HG03025 (cell line): ENCODE data around the gene IMPDH1.

Source experiments
- ATAC-seq: cut with Tn5 transposase; IDR thresholded peaks from one replicate; pipeline ENCODE4 v1.9.1; 2021; ENCODE audit warnings: mild to moderate bottlenecking, moderate library complexity; ENCODE audit not compliant: unreplicated experiment, low FRiP score

Gene IMPDH1

GRCh38 chr7:128435327-128435686 lies 25.5 kb upstream of the IMPDH1 start:
- no peak for ATAC-seq

GRCh38 chr7:128434413-128435326 lies 24.9 kb upstream of the IMPDH1 start:
- ATAC-seq: no peak

DNA sequence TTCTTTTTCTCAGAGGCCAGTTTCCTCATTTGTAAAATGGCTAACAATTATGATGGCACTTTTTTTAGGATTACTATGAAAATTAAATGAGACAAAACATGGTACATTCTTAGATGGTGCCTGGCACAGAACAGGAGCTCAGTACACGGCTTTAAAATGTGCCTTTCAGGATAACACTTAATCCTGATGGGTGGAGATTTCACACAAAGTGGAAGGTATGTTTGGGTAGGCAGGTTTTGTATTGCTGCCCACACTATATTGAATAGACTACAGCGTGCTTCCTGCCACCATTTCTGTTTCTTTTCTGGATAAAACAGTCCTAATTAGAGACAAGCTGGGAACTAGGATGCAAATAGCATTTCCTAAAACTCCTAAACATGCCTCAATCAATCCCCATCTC lies 22.0 kb upstream of the IMPDH1 start:
- no peak for ATAC-seq

GRCh38 chr7:128431221-128431620 lies 21.4 kb upstream of the IMPDH1 start:
- no peak for ATAC-seq

DNA sequence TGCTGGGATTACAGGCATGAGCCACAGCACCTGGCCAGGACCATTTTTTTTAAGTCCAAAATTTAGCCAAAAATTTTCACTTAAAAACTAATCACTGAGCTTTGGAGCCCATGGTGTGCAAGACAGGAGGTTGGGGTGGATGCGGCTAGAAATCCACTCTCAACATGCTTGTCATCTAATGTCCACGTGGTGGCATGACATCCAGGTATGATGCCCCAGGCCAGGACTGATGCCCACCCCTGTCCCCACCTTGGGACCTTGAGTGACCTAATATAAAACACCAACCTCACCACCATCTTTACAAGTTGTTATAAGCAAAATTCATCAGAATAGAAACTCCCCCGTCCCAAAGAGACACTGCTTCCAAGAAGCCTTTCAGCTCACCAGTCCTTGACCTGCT lies 20.4 kb upstream of the IMPDH1 start:
- ATAC-seq: no peak

GRCh38 chr7:128427289-128427891 lies 17.6 kb upstream of the IMPDH1 start:
- no peak for ATAC-seq

- no peak for ATAC-seq
Measured at GRCh38 chr7:128425850-128426249, 16.1 kb upstream of the IMPDH1 start.

DNA sequence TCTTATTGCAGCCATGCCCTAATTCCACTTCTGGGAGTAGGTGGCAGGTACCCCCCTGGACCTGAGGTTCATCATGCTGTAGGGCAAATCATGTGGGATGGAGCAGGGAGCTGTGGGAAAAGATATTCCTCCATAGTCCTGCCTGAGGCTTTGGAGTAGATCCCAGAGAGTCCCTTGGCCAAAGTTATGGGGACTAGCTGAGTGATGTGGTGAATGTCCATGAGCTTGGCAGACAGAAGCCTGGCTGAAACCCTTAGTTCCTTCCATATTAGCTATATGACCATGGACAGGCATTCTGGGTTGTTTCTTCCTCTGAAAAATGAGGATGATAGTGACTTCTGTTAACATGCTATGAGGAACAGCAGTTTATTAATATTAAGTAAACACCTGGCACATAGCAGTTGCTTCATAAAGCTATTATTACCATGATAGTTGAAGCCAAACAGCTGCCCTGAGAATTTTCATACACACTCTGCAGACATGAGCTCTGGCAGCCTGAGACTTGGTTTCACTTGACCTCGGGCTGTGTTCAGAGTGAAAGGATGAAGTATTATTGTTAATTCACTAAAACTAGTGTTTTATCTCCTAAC lies 15.0 kb upstream of the IMPDH1 start:
- no peak for ATAC-seq

DNA sequence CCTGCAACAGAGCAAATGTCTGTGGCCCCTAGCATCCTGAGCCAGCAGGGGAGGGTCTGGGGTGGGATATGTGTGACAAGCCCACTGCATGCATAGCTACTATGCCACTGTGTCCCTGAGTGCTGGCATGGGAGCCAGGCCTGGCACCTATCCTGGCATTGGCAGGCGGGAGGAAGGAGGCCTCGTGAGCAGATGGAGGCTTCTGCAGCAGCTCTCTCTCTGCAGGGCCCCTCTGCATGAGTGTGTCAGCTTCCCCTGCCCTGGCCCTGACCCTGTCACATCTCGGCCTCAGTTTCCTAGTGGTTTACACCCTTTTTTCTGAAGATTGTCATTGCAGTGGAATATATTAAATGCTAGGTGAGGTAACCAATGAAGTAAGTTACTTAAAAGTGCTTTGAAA lies 13.1 kb upstream of the IMPDH1 start:
- ATAC-seq: no peak

GRCh38 chr7:128422037-128422436 lies 12.3 kb upstream of the IMPDH1 start:
- ATAC-seq: no peak

DNA sequence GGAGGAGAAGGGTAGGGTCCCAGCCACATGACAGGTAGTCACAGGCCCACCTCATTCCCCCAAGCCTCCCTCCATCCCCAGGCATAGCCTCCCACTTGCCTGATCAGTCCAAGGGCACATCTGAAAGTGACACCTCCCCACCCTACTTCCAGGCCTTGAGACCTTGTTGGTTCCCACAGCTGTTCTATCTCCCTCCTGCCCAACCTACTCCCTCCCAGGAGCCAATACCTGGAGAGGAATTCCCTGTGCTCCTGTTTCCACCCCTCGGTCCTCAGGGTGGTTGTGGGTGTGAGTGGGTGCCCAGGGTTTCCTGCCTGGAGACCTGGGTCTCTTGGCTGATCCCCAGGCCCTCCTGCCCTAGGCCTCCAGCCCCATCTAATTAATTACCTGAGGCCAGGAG lies 11.6 kb upstream of the IMPDH1 start:
- no peak for ATAC-seq

GRCh38 chr7:128420773-128421172 lies 11.0 kb upstream of the IMPDH1 start:
- ATAC-seq: no peak

DNA sequence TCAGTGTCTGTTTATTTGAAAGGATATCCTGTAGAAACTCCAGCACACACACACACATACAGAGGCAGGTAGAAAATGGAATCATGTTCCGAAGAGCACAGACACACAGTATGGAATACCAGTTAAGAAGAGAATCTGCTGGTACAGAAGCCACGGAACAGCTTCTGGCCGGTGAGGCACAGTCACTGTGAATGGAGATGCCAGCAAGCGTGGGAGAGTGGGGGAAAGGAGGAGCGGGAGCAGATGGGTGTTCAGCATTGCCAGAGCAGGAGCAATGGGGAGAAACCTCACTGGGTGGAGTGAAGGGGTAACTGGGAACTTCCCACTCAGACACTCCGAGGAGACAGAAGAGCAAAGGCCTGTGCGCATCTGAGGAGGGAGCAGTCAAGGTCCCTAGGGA lies 9.5 kb upstream of the IMPDH1 start:
- no peak for ATAC-seq

DNA sequence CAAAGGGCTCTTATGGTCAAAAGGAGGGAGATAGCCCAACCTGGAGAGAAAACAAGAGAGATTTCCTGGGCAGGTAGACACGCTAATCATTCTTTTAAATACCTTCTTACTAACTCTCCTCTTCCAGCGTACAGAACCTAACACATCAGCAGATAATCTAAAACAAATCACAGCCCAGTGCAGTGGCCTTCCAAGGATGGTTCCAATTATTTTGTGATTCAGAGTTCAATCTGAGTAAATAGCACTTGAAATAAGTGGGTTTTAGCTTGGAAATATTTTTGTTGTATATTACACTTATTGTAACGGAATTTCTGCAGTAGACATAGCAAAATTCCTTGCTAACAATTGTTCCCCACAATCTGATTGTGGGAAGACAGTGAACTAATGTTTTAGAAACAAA lies 7.3 kb upstream of the IMPDH1 start:
- ATAC-seq: no peak

DNA sequence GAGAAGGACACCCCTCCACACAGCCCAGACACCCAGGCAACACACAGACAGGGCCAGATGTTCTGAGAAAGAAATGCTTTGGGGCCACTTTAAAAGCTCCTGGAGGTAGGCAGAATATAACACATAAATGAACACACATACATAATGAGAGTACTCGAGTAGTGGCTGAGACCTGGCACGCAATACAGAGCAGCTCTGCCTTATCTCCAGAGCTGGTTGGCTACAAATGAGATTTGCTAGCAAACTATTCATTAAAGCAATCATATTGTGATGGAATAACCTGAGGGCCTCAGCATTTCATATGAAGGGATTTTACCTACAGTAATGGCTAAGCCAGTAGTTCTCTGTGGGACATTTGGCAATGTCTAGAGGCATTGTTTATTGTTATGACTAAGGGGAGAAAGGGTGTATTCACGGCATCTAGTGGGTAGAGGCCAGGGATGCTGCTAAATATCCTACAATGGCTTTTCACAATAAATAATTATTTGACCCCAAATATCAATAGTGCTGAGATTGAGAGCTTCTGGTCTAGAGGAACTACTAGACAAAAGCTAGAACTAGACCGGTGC lies 5.5 kb upstream of the IMPDH1 start:
- ATAC-seq: no peak

DNA sequence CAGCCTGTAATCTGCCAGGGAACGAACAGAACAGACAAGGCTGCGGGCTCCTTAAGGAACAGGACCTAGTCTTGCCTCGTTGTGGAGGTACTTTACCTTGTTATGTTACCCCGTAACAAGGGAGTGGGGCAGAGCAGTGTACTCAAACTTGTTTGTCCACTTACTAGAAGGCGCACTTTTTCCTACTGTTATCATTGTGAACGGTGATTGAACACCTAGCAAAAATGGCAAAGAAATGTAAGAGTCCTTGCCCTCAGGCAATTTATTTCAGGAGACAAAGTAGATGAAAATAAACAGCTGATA lies 620 bp upstream of the IMPDH1 start:
- ATAC-seq: no peak

DNA sequence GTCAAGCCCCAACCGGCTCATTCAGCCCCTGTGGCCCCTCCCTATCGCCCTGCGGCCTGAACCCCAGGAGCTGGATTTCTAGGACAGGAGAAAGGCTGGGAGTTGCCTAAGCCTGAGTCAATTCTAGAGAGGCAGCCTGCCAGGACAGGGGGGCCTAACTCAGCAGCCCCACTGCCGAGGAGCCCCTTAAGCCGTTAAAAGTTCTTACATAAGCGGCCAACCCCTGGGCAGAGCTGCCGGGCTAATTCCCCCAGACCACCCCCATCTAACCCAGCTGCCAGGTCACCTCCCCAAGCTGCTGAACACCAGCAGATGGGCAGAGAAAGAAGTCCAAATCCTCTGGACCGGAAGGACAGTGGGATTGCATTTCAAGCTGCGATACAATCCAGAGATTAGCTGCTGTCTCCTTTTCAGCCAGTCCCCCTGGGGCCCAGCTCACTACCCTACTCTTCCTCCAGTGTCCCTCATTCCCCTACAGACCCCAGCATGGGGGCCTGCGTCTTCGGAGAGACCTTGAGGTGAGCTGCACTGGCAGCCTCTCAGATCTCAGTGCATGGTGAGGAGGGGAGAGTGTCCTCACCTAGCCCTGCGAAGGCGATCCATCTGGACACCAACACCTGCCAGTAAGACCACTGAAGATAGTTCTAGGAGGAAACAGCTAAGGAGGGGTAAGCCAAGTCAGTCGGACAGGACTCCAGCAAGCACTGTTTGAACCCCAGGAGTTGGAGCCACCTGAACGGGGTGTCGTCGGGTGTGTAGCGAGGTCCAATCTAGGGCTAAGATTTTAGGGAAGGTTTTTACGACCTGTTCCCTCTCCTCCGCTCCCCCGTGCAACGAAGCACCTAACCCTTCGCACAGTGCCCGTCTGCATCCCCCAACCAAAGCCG lies 830 bp downstream of the IMPDH1 start:
- no peak for ATAC-seq

GRCh38 chr7:128407751-128408708 lies 1.8 kb downstream of the IMPDH1 start:
- no peak for ATAC-seq

DNA sequence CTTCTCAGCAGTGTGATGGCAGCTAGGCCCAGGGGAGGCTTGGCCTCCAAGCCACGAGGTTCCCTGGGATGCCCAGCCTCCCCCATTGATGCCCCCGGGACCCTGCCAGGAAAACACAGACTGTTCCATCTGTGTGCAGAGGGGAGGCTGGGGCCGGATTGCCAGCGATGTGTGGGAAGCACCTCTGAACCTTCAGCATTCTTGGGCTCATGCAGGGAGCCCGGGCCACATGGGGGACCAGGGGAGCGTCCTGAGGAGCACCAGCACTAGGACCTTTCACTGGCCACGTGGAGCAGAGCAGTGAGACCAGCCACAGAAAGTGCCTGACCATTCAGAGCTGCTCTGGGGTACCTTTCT lies 2.6 kb downstream of the IMPDH1 start:
- ATAC-seq: no peak
